OCI-LY7 (cell line): Measurements from ENCODE around the gene SLC6A7. TPM values are rescaled to one million over a fixed set of nuclear protein-coding genes. Genes with fewer than 3 reads are reported as not detected.
"Not testable (repeated sequence)": the region's sequence is repeated elsewhere in the genome, so short reads cannot be mapped to it uniquely, and the experiment has no call there.

ENCODE experiments used
- BruUV-seq: library from RNA; stranded (reverse); fragments of 400-500 nt; replicated peaks from 2 replicates; lab custom pipeline; 2021; lab: Mats Ljungman, UMichigan
- CTCF ChIA-PET: fragments of 300-600 bp; sonication (Branson Sonifier 250); formaldehyde crosslinking; loops from one replicate; lab custom pipeline; 2022; ENCODE audit warnings: antibody characterized with exemption; ENCODE audit not compliant: unreplicated experiment; lab: Charles Lee
- POLR2A ChIA-PET: fragments of 300-600 bp; sonication (Branson Sonifier 250); formaldehyde crosslinking; loops from one replicate; lab custom pipeline; 2022; ENCODE audit warnings: antibody characterized with exemption; lab: Charles Lee
- DNase-seq: peaks from one replicate; pipeline ENCODE4 v3.0.0-alpha.2; 2015; ENCODE audit warnings: low spot score
- H2AFZ ChIP-seq: fragments of 200-600 bp; sonication (generic), shearing (Covaris generic); 2 replicates; pipeline ENCODE4 v1.6.1; 2014; ENCODE audit warnings: mild to moderate bottlenecking, antibody characterized with exemption, low read length, moderate library complexity
- H3K27ac ChIP-seq: fragments of 200-600 bp; sonication (generic); 2 replicates; pipeline ENCODE4 v1.5.1; 2014; ENCODE audit warnings: mixed run types, low read depth, mild to moderate bottlenecking, moderate library complexity, low read length, inconsistent platforms; ENCODE audit not compliant: poor library complexity, severe bottlenecking
- H3K36me3 ChIP-seq: fragments of 200-600 bp; sonication (generic); 2 replicates; pipeline ENCODE4 v1.6.1; 2014; ENCODE audit warnings: mild to moderate bottlenecking, antibody characterized with exemption, low read length, moderate library complexity, mixed read lengths; ENCODE audit not compliant: insufficient read depth
- H3K4me1 ChIP-seq: fragments of 200-600 bp; sonication (generic); 2 replicates; pipeline ENCODE4 v1.5.1; 2014; ENCODE audit warnings: mild to moderate bottlenecking, low read length; ENCODE audit not compliant: insufficient read depth, poor library complexity, severe bottlenecking
- H3K4me2 ChIP-seq: fragments of 200-600 bp; sonication (generic); 2 replicates; pipeline ENCODE4 v1.6.1; 2014; ENCODE audit warnings: mild to moderate bottlenecking, low read length
- H3K4me3 ChIP-seq: fragments of 200-600 bp; sonication (generic); 2 replicates; pipeline ENCODE4 v1.5.1; 2014; ENCODE audit warnings: mild to moderate bottlenecking, low read depth, low read length; ENCODE audit not compliant: poor library complexity, severe bottlenecking
- H3K79me2 ChIP-seq: fragments of 200-600 bp; sonication (generic); 2 replicates; pipeline ENCODE4 v1.6.1; 2016; ENCODE audit warnings: low read depth, mild to moderate bottlenecking, low read length, moderate library complexity, mixed read lengths; ENCODE audit not compliant: insufficient read depth
- H3K9me2 ChIP-seq: fragments of 200-600 bp; sonication (generic); 2 replicates; pipeline ENCODE4 v1.6.1; 2016; ENCODE audit warnings: mild to moderate bottlenecking, low read length, mixed read lengths; ENCODE audit not compliant: insufficient read depth
- H3K9me3 ChIP-seq: fragments of 200-600 bp; sonication (generic); 2 replicates; pipeline ENCODE4 v1.6.1; 2014; ENCODE audit warnings: mild to moderate bottlenecking, mixed run types, low read length, mixed read lengths
- H4K20me1 ChIP-seq: fragments of 200-600 bp; sonication (generic); 2 replicates; pipeline ENCODE4 v1.6.1; 2014; ENCODE audit warnings: mild to moderate bottlenecking, antibody characterized with exemption, low read length, moderate library complexity, mixed read lengths; ENCODE audit not compliant: insufficient read depth
- EZH2phosphoT487 ChIP-seq: fragments of 200-600 bp; sonication (generic); IDR thresholded peaks from 2 replicates; pipeline ENCODE4 v1.6.1; 2018; ENCODE audit warnings: low read depth, borderline replicate concordance, mild to moderate bottlenecking, mixed run types, antibody characterized with exemption, low read length, moderate library complexity, mixed read lengths
- intact Hi-C: fragments of 100-400 bp; cut with micrococcal nuclease; formaldehyde crosslinking; loops from one replicate; pipeline ENCODE4 v1.10.0; 2022; ENCODE audit not compliant: unreplicated experiment
- total RNA-seq, 2 experiments: library from RNA; depleted of rRNA in 1 of 2; stranded (reverse); fragments of >200 nt in 1 of 2; shearing (Covaris generic) in 1 of 2; gene quantifications; 2 replicates each; pipeline ENCODE4 v1.2.3, GENCODE V29; 2014 to 2022
- TF ChIP-seq, protein P1 (sequence below): fragments of 200-600 bp; sonication (generic); conservative IDR thresholded peaks from 2 replicates; pipeline ENCODE4 v1.5.1; 2014; ENCODE audit warnings: mild to moderate bottlenecking, antibody characterized with exemption, low read length, moderate library complexity, mixed read lengths

The SLC6A7 gene
- total RNA-seq, 2 experiments from 2014 or later, result not detected

DNA sequence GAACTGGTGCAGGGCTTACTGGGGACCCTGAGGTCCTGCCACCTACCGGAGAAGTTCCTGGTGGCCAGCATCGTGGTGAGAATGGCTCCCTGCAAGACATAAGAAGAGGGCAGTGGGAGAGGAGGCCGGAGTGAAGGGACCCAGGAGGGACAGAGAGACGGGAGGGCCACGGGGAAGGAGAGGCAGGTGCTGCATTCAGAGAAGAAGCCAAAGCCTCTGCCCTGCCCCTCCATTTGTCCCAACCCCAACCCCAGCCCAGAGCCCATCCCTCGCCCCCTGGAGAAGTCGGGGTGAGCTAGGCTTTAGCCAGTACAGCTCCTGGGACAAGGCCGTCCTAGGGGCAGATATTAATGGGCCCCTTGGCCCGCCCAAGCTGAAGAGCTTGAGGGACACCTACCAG, 57.9 kb downstream of the SLC6A7 start:
- H3K9me2 ChIP-seq, result no peaks in the 10 kb centered on the region
- H3K4me1 ChIP-seq, result no peaks in the 10 kb centered on the region
- no peaks in the 10 kb centered on the region for H3K79me2 ChIP-seq
- no peak overlapping the region for H2AFZ ChIP-seq
- no peaks in the 10 kb centered on the region for H3K9me3 ChIP-seq
- H3K27ac ChIP-seq, result no peak overlapping the region
- no peak overlapping the region for H3K4me2 ChIP-seq
- TF ChIP-seq EZH2phosphoT487, result no peak
- TF ChIP-seq, protein P1, sequence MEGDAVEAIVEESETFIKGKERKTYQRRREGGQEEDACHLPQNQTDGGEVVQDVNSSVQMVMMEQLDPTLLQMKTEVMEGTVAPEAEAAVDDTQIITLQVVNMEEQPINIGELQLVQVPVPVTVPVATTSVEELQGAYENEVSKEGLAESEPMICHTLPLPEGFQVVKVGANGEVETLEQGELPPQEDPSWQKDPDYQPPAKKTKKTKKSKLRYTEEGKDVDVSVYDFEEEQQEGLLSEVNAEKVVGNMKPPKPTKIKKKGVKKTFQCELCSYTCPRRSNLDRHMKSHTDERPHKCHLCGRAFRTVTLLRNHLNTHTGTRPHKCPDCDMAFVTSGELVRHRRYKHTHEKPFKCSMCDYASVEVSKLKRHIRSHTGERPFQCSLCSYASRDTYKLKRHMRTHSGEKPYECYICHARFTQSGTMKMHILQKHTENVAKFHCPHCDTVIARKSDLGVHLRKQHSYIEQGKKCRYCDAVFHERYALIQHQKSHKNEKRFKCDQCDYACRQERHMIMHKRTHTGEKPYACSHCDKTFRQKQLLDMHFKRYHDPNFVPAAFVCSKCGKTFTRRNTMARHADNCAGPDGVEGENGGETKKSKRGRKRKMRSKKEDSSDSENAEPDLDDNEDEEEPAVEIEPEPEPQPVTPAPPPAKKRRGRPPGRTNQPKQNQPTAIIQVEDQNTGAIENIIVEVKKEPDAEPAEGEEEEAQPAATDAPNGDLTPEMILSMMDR, result no peak
- H4K20me1 ChIP-seq, result no peaks in the 10 kb centered on the region
- no peaks in the 10 kb centered on the region for H3K36me3 ChIP-seq
- no peak for DNase-seq
- BruUV-seq, result no TSS peak
- ChIA-PET POLR2A (interaction anchor here (1.2 kb wide), 1 partner anchor 22 kb away, joined by 4 read pairs; no protein-coding TSS in a partner anchor), CTCF (no interaction called here)
- intact Hi-C loops, result no loop called here
- no peak overlapping the region for H3K4me3 ChIP-seq

DNA sequence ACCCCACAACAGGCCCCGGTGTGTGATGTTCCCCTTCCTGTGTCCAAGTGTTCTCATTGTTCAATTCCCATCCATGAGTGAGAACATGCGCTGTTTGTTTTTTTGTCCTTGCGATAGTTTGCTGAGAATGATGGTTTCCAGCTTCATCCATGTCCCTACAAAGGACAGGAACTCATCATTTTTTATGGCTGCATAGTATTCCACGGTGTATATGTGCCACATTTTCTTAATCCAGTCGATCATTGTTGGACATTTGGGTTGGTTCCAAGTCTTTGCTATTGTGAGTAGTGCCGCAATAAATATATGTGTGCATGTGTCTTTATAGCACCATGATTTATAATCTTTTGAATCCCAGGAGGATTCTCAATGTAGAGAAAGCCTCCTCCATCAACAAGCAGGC, 58.6 kb downstream of the SLC6A7 start:
- H3K4me3 ChIP-seq, H3K36me3 ChIP-seq, BruUV-seq, H3K9me2 ChIP-seq, H3K27ac ChIP-seq, intact Hi-C loops, CTCF ChIA-PET, H3K4me1 ChIP-seq, H3K79me2 ChIP-seq, H3K4me2 ChIP-seq, H2AFZ ChIP-seq, H4K20me1 ChIP-seq, DNase-seq, POLR2A ChIA-PET, H3K9me3 ChIP-seq: not testable (repeated sequence)

DNA sequence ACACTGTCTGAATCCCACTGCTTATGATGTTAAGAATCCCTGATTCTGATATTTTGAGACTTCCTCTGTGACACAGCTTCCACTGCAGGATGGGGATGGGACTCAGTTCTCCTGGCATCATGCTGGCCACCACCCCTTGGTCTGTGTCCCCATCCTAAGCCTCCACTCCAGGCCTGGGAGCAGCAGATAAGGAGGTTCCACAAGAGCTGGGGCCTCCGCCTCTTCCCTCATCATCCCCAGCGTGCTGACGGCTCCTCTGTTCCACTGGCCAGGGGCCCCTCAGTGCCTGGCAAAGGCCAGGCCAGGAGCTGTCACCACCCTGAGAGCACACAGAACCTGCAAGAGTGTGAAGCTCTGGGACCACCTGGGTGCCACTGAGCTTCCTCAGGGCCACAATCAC, 59.1 kb downstream of the SLC6A7 start:
- H3K9me3 ChIP-seq, result no peaks in the 10 kb centered on the region
- DNase-seq, result no peak
- intact Hi-C loops, result no loop called here
- H2AFZ ChIP-seq, result no peak overlapping the region
- ChIA-PET CTCF (no interaction called here), POLR2A (no interaction called here)
- no peak overlapping the region for H3K27ac ChIP-seq
- BruUV-seq, result no TSS peak
- no peak overlapping the region for H3K4me2 ChIP-seq
- no peaks in the 10 kb centered on the region for H3K36me3 ChIP-seq
- H3K79me2 ChIP-seq, result no peaks in the 10 kb centered on the region
- TF ChIP-seq, protein P1, result no peak
- TF ChIP-seq EZH2phosphoT487, result no peak
- no peaks in the 10 kb centered on the region for H3K9me2 ChIP-seq
- no peaks in the 10 kb centered on the region for H3K4me1 ChIP-seq
- H4K20me1 ChIP-seq, result no peaks in the 10 kb centered on the region
- no peak overlapping the region for H3K4me3 ChIP-seq
